HG02870 (cell line): ENCODE results near the gene PRKCE.

Source experiments
- ATAC-seq: cut with Tn5 transposase; IDR thresholded peaks from one replicate; pipeline ENCODE4 v1.9.1; 2021; ENCODE audit warnings: mild to moderate bottlenecking, moderate library complexity; ENCODE audit not compliant: unreplicated experiment

PRKCE gene

GRCh38 chr2:46086578-46087070 lies 435.1 kb downstream of the PRKCE start:
- no peak for ATAC-seq

GRCh38 chr2:46087492-46087891 lies 436.0 kb downstream of the PRKCE start:
- no peak for ATAC-seq

GRCh38 chr2:46091004-46091403 lies 439.5 kb downstream of the PRKCE start:
- ATAC-seq: no peak

GRCh38 chr2:46091961-46092667 lies 440.6 kb downstream of the PRKCE start:
- ATAC-seq: no peak

- ATAC-seq: no peak
These were observed 443.2 kb downstream of the PRKCE start for GRCh38 chr2:46094689-46095088.

GRCh38 chr2:46095830-46096229 lies 444.4 kb downstream of the PRKCE start:
- no peak for ATAC-seq

- ATAC-seq: no peak
These were observed 444.8 kb downstream of the PRKCE start for GRCh38 chr2:46096260-46096659.

GRCh38 chr2:46097714-46098480 lies 446.4 kb downstream of the PRKCE start:
- ATAC-seq: no peak

- no peak for ATAC-seq
These were observed 447.2 kb downstream of the PRKCE start for GRCh38 chr2:46098621-46099062.

GRCh38 chr2:46101557-46102220 lies 450.2 kb downstream of the PRKCE start:
- no peak for ATAC-seq

- no peak for ATAC-seq
These were observed 455.2 kb downstream of the PRKCE start for GRCh38 chr2:46106690-46107089.

GRCh38 chr2:46114996-46115395 lies 463.5 kb downstream of the PRKCE start:
- no peak for ATAC-seq

GRCh38 chr2:46116150-46116549 lies 464.7 kb downstream of the PRKCE start:
- ATAC-seq: no peak

GRCh38 chr2:46116553-46116991 lies 465.1 kb downstream of the PRKCE start:
- ATAC-seq: no peak

GRCh38 chr2:46117379-46117778 lies 465.9 kb downstream of the PRKCE start:
- no peak for ATAC-seq

- ATAC-seq: no peak
These were observed 466.5 kb downstream of the PRKCE start for GRCh38 chr2:46117994-46118393.

GRCh38 chr2:46118656-46119371 lies 467.3 kb downstream of the PRKCE start:
- ATAC-seq: no peak

- ATAC-seq: no peak
These were observed 468.0 kb downstream of the PRKCE start for GRCh38 chr2:46119453-46119852.

GRCh38 chr2:46120792-46121555 lies 469.5 kb downstream of the PRKCE start:
- ATAC-seq: no peak

GRCh38 chr2:46122318-46122976 lies 471.0 kb downstream of the PRKCE start:
- no peak for ATAC-seq
